Right lobe of liver (tissue), 6 donors: ENCODE measurements around the gene GRIA4. TPM values are rescaled to one million over a fixed set of nuclear protein-coding genes. Genes with fewer than 3 reads are reported as not detected.

Experiments
- ATAC-seq, 4 donors: fragments of 200-7000 bp; cut with Tn5 transposase; one replicate each; pipeline ENCODE4 v1.9.1; 2020; ENCODE audit warnings: mild to moderate bottlenecking in 4 of 4, moderate library complexity in 4 of 4
- DNase-seq, 3 donors: peaks; one replicate each; pipeline ENCODE4 v3.0.0-alpha.2; 2020
- H3K27ac ChIP-seq, 3 donors: fragments of 200-600 bp; one replicate each; pipeline ENCODE4 v1.8.0; 2022
- H3K27me3 ChIP-seq, 2 donors: fragments of 200-600 bp; one replicate each; pipeline ENCODE4 v1.8.0; 2022
- H3K36me3 ChIP-seq, 4 donors: fragments of 200-600 bp; sonication (generic) in 1 of 4; one replicate each; pipeline versions ENCODE4 v1.5.1 to v1.8.0; 2017 to 2022; ENCODE audit warnings: control low read depth in 1 of 4
- H3K4me1 ChIP-seq, 4 donors: fragments of 200-600 bp; sonication (generic) in 1 of 4; one replicate each; pipeline versions ENCODE4 v1.5.1 to v1.8.0; 2017 to 2022; ENCODE audit warnings: control low read depth in 1 of 4
- H3K4me3 ChIP-seq, 3 donors: fragments of 200-600 bp; one replicate each; pipeline ENCODE4 v1.8.0; 2022
- H3K9me3 ChIP-seq, 4 donors: fragments of 200-600 bp; sonication (generic) in 1 of 4; one replicate each; pipeline versions ENCODE4 v1.5.1 to v1.8.0; 2017 to 2022; ENCODE audit warnings: control low read depth in 1 of 4
- CTCF ChIP-seq, 4 donors: fragments of 200-600 bp in 3 of 4; fragments of 450-650 bp in 1 of 4; IDR thresholded peaks; one replicate each; pipeline versions ENCODE4 v1.5.1 to v1.8.0; 2016 to 2022; ENCODE audit warnings: antibody characterized with exemption in 4 of 4, mild to moderate bottlenecking in 2 of 4
- POLR2A ChIP-seq: fragments of 450-650 bp; IDR thresholded peaks from one replicate; pipeline ENCODE4 v1.6.1; 2017; ENCODE audit warnings: antibody characterized with exemption, mild to moderate bottlenecking
- WGBS: methylation state at CpG from one replicate; pipeline ENCODE4 v1.1.6; 2018; ENCODE audit warnings: low coverage, low lambda C conversion rate; ENCODE audit not compliant: insufficient coverage; ENCODE audit errors: missing lambda C conversion rate; 5-methylcytosine and 5-hydroxymethylcytosine counted together
- intact Hi-C, 2 donors: fragments of 100-400 bp; cut with DNase I; formaldehyde crosslinking; loops; one replicate each; pipeline versions ENCODE4 v1.11.2 to v1.14.1; 2022
- total RNA-seq, 6 experiments: library from RNA; depleted of rRNA in 2 of 6; stranded (reverse); fragments of >200 nt in 2 of 6; fragmentation: NEBNext Ultra II Directional in 3 of 6; extraction: Animal tissue kit (Norgen Biotek cat#: 25700) in 3 of 6; gene quantifications; one replicate each; pipeline versions ENCODE4 v1.1.0 to v1.2.4, GENCODE V29; 2016 to 2023
- donor health status: DM: no; HTN: yes; CAD: no.
- donor health status: DM: no; HTN: no; CAD: no.
- donor health status: DM: no; HTN: no; CAD: no.
- donor health status: DM: no; HTN: yes; CAD: no.
- donor health status: DM: no; HTN: yes; CAD: no.

The GRIA4 gene
- total RNA-seq, 6 experiments from 2014 or later, result 0.24 TPM; not detected in 5

GRCh38 chr11:105948918-105949590 lies 339.2 kb downstream of the GRIA4 start:
- Histone ChIP-seq H3K4me3 (no peak overlapping the region), H3K4me1 (no peaks in the 10 kb centered on the region), H3K27ac (no peak overlapping the region), H3K27me3 (no peaks in the 10 kb centered on the region), H3K9me3 (no peaks in the 10 kb centered on the region), H3K36me3 (no peaks in the 10 kb centered on the region)
- DNase-seq (no peak), ATAC-seq (no peak)
- intact Hi-C loops, result no loop called here
- 30% methylated on average over 4 of the region's 4 CpGs for WGBS
- TF ChIP-seq POLR2A, result no peak
- TF ChIP-seq CTCF (IDR thresholded peaks at IDR 0.05), result no peak

- DNase-seq, result no peak
- no peak for ATAC-seq
- H3K4me3 ChIP-seq, result no peak overlapping the region
- TF ChIP-seq CTCF (IDR thresholded peaks at IDR 0.05), result no peak
- no peak for TF ChIP-seq POLR2A
- no peaks in the 10 kb centered on the region for H3K4me1 ChIP-seq
- no peaks in the 10 kb centered on the region for H3K27me3 ChIP-seq
- intact Hi-C loops, result no loop called here
- no peaks in the 10 kb centered on the region for H3K36me3 ChIP-seq
- H3K9me3 ChIP-seq, result no peaks in the 10 kb centered on the region
- no peak overlapping the region for H3K27ac ChIP-seq
Measured at GRCh38 chr11:105953886-105954285, 344.0 kb downstream of the GRIA4 start.

GRCh38 chr11:105960252-105961245 lies 350.7 kb downstream of the GRIA4 start:
- Histone ChIP-seq H3K4me1 (no peaks in the 10 kb centered on the region), H3K27me3 (no peaks in the 10 kb centered on the region), H3K36me3 (no peaks in the 10 kb centered on the region), H3K9me3 (no peaks in the 10 kb centered on the region), H3K4me3 (no peak overlapping the region), H3K27ac (no peak overlapping the region)
- no peak for TF ChIP-seq CTCF (IDR thresholded peaks at IDR 0.05)
- no peak for TF ChIP-seq POLR2A
- no peak for ATAC-seq
- intact Hi-C loops, result no loop called here
- 66% methylated on average over 6 of the region's 22 CpGs for WGBS
- DNase-seq, result peak in 1 of 3 donors; percentile 39

- Histone ChIP-seq H3K36me3 (no peaks in the 10 kb centered on the region), H3K9me3 (no peaks in the 10 kb centered on the region), H3K4me3 (no peak overlapping the region), H3K27me3 (no peaks in the 10 kb centered on the region), H3K27ac (no peak overlapping the region), H3K4me1 (no peaks in the 10 kb centered on the region)
- DNase-seq (no peak), ATAC-seq (no peak)
- WGBS, result 62% methylated on average over 3 of the region's 3 CpGs
- intact Hi-C loops, result no loop called here
- TF ChIP-seq POLR2A (no peak), CTCF (IDR thresholded peaks at IDR 0.05) (no peak)
Measured at GRCh38 chr11:105968021-105968697, 358.3 kb downstream of the GRIA4 start.
